GM12891 (cell line): Measurements from ENCODE around the gene IL22.

ENCODE experiments used
- DNase-seq: peaks from one replicate; pipeline ENCODE4 v3.0.0; 2011; ENCODE audit warnings: low spot score; ENCODE audit not compliant: insufficient read length
- FAIRE-seq: peaks from 2 replicates; lab custom pipeline; 2011; peaks lifted over from hg19 to GRCh38; lab: Jason Lieb, UNC
- PAX5 ChIP-seq: IDR thresholded peaks from 2 replicates; pipeline ENCODE4 v1.6.1; 2011; ENCODE audit warnings: low read length, moderate library complexity, mild to moderate bottlenecking; ENCODE audit not compliant: insufficient read depth, severe bottlenecking
- POLR2A ChIP-seq: IDR thresholded peaks from 2 replicates; pipeline ENCODE4 v1.6.1; 2011; ENCODE audit warnings: low read depth, low read length, control low read depth
- POLR2AphosphoS5 ChIP-seq: IDR thresholded peaks from 2 replicates; pipeline ENCODE4 v1.6.1; 2011; ENCODE audit warnings: low read depth, low read length, control low read depth
- POU2F2 ChIP-seq: IDR thresholded peaks from 2 replicates; pipeline ENCODE4 v1.6.1; 2011; ENCODE audit warnings: low read depth, mild to moderate bottlenecking, control low read depth, low read length, moderate library complexity
- SPI1 ChIP-seq: IDR thresholded peaks from 2 replicates; pipeline ENCODE4 v1.6.1; 2011; ENCODE audit warnings: low read depth, low read length, control low read depth
- TAF1 ChIP-seq: IDR thresholded peaks from 2 replicates; pipeline ENCODE4 v1.6.1; 2011; ENCODE audit warnings: low read depth, low read length, control low read depth

IL22 gene

DNA sequence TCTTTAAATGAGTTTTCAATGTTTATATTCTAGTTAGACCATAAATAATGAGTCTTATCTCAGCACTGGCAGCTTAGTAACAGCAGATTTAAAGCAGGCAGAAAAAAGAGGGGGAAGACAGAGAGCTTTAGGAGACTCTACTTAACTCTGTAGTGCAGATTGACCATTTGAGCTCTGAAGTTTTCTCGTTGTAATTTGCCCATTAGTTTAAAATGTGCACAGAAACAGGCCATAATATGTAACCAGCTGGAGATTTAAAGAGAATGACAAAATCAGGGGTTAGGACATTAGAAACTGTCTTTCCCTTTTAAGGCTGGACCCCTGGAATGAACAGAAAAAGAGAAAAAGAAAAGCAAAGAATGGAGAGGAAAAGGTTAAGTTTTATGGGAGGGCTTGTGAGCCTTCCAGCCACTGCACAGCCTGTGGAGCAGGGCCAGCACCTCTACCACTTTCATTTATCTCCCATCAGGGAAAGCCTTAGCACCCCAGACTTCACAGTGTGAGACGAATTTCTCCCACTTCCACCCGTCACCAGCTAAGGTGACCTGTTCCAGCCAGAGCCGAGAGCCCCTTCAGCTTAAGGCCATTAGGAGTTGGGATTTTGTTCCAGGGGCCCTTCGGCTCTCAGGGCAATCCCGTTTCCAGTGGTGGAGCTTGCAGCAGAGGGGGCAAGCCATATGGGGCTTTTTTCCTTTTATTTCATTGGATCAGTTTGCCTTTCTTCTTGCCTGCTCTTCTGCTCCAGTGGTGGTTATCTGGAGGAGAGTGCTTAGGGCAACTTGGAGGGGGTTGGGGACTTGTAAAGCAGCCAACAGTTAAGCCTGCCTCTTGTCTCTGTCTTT is 8.0 kb downstream of the IL22 start:
- DNase-seq (no peak), FAIRE-seq (no peak)

GRCh38 chr12:68242777-68243176 is 10.6 kb downstream of the IL22 start:
- FAIRE-seq (no peak), DNase-seq (no peak)
- TF ChIP-seq PAX5: no peak
- TF ChIP-seq POLR2A: no peak
- TF ChIP-seq POLR2AphosphoS5: no peak
- no peak for TF ChIP-seq POU2F2
- no peak for TF ChIP-seq SPI1
- TF ChIP-seq TAF1: no peak

More for the DNA sequence above, 8.0 kb downstream of the IL22 start:
- TF ChIP-seq POU2F2 (no peak), SPI1 (no peak), POLR2A (no peak)

DNA sequence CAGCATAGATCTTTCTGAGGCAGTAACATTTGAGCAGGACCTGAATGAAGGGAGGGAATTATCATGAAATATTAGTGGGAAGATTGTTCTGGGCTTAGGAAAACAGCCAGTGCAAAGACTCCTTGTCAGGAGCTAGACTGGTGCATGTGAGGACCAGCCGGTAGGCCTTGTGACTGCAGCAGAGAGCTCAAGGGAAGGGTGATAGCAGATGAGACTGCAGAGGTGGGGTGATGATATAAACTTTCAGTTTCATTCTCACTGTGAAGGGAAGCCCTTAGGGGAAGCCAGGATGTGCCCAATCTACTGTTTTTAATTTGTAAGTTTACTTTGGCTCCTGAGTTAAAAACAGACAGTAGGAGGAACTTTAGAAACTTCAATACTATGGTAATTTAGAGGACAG is 12.4 kb downstream of the IL22 start:
- TF ChIP-seq POU2F2 (no peak), POLR2A (0 out of 2 replicates have a peak, but pooled peaks have one; percentile 25), POLR2AphosphoS5 (no peak), PAX5 (no peak), SPI1 (peak; percentile 45; the same call in 1 of the 2 replicates), TAF1 (no peak; the same call in 1 of the 2 replicates)
- DNase-seq (peak; percentile 29), FAIRE-seq (peak; percentile 82)

- FAIRE-seq (peak; percentile 43), DNase-seq (no peak)
- no peak for TF ChIP-seq SPI1
- TF ChIP-seq POLR2AphosphoS5: no peak
- TF ChIP-seq POU2F2: no peak
- TF ChIP-seq TAF1: no peak
- no peak for TF ChIP-seq POLR2A
- TF ChIP-seq PAX5: no peak
These were observed 13.3 kb downstream of the IL22 start for GRCh38 chr12:68240079-68240478.

- DNase-seq (no peak), FAIRE-seq (no peak)
- TF ChIP-seq POLR2A: no peak
- no peak for TF ChIP-seq PAX5
- no peak for TF ChIP-seq POU2F2
- no peak for TF ChIP-seq TAF1
- TF ChIP-seq SPI1: no peak
- no peak for TF ChIP-seq POLR2AphosphoS5
These were observed 14.0 kb downstream of the IL22 start for GRCh38 chr12:68239309-68239982.

DNA sequence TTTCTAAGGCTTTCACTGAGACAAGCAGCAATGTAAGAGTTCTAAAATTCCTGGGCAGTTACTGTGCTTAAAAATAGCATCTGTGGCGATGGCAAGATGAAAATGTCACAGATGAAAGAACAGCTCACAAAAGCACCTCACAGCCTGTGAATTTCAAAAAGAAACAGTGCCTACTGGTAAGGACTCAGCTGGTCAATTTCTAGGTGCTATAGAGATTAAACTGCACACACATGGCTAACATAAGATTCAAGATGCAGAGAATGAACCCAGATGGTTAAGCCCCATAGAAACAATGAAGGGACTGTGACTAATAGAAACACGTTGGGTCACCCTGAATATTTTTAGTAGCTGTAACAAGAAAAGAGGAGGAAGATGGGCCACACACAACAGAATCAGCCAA is 15.8 kb downstream of the IL22 start:
- TF ChIP-seq POLR2A (no peak), TAF1 (no peak), PAX5 (no peak), POLR2AphosphoS5 (no peak), POU2F2 (no peak), SPI1 (no peak)
- DNase-seq (no peak), FAIRE-seq (no peak)

DNA sequence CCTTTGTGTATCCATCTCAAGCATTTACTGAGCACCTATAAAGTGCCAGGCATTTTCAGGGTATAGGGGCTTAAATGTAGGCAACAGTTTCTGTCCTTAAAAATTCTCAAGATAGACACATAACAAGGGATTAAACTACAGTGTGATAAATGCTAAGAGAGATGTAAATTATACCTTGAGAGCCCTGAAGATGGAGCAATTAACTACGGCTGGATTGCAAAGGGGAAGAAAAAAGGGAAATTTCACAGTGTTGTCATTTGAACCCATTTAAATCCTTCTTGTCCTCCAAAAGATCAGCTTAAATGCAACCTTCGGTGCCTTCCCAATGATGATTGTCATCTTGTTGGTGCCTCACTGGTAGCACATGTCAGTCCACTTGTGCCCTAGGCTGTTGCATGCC is 16.3 kb downstream of the IL22 start:
- DNase-seq (no peak), FAIRE-seq (peak; percentile 57)
- TF ChIP-seq TAF1 (no peak), POU2F2 (no peak), PAX5 (no peak), POLR2A (no peak), SPI1 (no peak), POLR2AphosphoS5 (no peak)

GRCh38 chr12:68236421-68237059 is 16.9 kb downstream of the IL22 start:
- FAIRE-seq (peak; percentile 91), DNase-seq (no peak)
- TF ChIP-seq POLR2A (no peak), SPI1 (0 out of 2 replicates have a peak, but pooled peaks have one; percentile 28)

DNA sequence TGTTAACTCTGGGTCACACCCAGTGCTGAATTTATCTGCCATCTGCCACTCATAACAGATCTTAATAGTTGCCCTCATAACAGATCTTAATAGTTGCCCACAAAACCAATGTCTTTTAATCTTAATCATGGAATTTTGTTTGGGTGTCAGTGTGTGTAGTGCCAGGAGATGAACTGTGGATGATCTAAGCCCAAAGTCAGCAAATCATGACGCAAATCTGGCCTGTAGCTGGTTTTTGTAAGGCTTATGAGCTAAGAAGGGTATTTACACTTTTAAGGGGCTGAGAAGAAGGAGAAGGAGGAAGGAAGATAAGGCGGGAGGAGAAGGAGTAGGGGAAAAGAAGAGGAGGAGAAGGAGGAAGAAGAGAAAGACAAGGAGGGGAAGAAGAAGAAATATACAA is 17.8 kb downstream of the IL22 start:
- no peak for FAIRE-seq
- no peak for DNase-seq
- no peak for TF ChIP-seq POLR2A
- TF ChIP-seq POU2F2: no peak
- no peak for TF ChIP-seq PAX5
- no peak for TF ChIP-seq SPI1
- TF ChIP-seq TAF1: no peak
- TF ChIP-seq POLR2AphosphoS5: no peak

DNA sequence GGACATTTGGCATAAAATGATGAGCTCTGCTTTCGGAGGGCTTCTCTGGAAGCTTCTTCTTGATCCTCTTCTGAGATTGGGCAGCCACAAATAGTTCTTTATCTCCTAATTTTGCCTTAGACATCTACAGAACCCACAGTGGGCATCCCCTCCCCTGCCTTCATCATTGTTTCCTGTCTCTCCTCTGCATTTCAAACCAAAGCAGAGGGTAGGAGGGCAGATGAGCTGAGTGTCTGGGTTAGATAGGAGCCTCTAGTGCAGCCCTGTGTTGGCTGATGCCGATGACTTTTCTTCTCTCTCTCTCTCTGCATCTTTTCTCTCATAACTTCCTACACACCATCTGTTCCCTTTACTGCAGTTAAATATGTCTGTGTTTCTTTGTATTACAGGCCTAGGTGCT is 19.3 kb downstream of the IL22 start:
- no peak for FAIRE-seq
- DNase-seq: no peak
- TF ChIP-seq TAF1 (no peak), POLR2AphosphoS5 (no peak), POU2F2 (no peak), SPI1 (no peak), PAX5 (no peak), POLR2A (no peak)
